Suprapubic skin (tissue), 3 donors: Measurements from ENCODE around the gene TMEM72.

Experiments used
- CTCF ChIP-seq, 2 donors: fragments of 200-600 bp in 1 of 2; fragments of 450-650 bp in 1 of 2; sonication (generic) in 1 of 2; IDR thresholded peaks; one replicate each; pipeline ENCODE4 v1.5.1; 2016 to 2019; ENCODE audit warnings: antibody characterized with exemption in 2 of 2, mild to moderate bottlenecking in 1 of 2, moderate library complexity in 1 of 2
- POLR2A ChIP-seq, 2 donors: fragments of 450-650 bp; IDR thresholded peaks; one replicate each; pipeline ENCODE4 v1.6.1; 2017; ENCODE audit warnings: antibody characterized with exemption in 2 of 2, mild to moderate bottlenecking in 2 of 2, moderate library complexity in 2 of 2

- TF ChIP-seq CTCF (IDR thresholded peaks at IDR 0.05) (no peak), POLR2A (IDR thresholded peaks at IDR 0.05) (no peak)
Observed at GRCh38 chr10:44864051-44864450, 47.1 kb upstream of the TMEM72 start.
